GM21717 (cell line): ENCODE results near the gene CAVIN1.
"Not testable (repeated sequence)": the region's sequence is repeated elsewhere in the genome, so short reads cannot be mapped to it uniquely, and the experiment has no call there.

ENCODE experiments used
- ATAC-seq: cut with Tn5 transposase; IDR thresholded peaks from one replicate; pipeline ENCODE4 v1.9.1; 2021; ENCODE audit warnings: mild to moderate bottlenecking, moderate library complexity; ENCODE audit not compliant: unreplicated experiment

Gene CAVIN1

GRCh38 chr17:42436391-42436790 lies 13.3 kb upstream of the CAVIN1 start:
- ATAC-seq = no peak

- no peak for ATAC-seq
These were observed 8.7 kb upstream of the CAVIN1 start for GRCh38 chr17:42431758-42432161.

- no peak for ATAC-seq
These were observed 6.8 kb upstream of the CAVIN1 start for GRCh38 chr17:42429726-42430447.

- no peak for ATAC-seq
These were observed 5.3 kb upstream of the CAVIN1 start for GRCh38 chr17:42428141-42428944.

DNA sequence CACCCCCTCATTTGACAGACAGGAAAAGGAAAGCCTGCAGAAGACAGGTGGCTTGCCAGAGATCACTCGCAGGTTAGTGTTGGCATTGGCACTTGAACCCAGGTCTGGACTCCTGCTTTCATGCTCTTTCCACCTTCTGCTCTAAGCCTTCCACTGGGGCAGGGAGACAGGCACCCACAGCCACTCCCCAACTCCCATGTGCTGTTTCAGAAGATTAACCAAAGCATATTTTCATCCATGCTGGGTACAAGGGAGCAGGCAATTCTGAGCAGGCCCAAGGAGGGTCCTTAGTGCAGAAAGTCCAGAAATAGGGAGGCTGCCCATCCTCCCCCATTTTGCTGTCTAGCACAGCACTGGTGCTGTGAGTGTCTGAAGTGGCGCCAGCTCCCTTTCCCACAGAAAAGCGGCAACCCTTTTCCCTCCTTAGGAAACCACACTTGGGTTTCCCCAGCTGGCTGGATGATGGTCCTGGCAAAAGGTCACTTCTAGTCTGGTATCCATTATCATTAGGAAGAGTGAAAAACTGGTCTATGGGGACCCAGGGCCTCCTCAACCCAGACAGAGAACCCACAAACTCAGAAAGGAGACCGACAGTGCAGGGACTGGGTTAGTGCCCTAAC lies 2.0 kb upstream of the CAVIN1 start:
- ATAC-seq = no peak

- ATAC-seq = no peak
These were observed 710 bp upstream of the CAVIN1 start for GRCh38 chr17:42423766-42424165.

GRCh38 chr17:42422412-42422957 lies 571 bp downstream of the CAVIN1 start:
- ATAC-seq = no peak

DNA sequence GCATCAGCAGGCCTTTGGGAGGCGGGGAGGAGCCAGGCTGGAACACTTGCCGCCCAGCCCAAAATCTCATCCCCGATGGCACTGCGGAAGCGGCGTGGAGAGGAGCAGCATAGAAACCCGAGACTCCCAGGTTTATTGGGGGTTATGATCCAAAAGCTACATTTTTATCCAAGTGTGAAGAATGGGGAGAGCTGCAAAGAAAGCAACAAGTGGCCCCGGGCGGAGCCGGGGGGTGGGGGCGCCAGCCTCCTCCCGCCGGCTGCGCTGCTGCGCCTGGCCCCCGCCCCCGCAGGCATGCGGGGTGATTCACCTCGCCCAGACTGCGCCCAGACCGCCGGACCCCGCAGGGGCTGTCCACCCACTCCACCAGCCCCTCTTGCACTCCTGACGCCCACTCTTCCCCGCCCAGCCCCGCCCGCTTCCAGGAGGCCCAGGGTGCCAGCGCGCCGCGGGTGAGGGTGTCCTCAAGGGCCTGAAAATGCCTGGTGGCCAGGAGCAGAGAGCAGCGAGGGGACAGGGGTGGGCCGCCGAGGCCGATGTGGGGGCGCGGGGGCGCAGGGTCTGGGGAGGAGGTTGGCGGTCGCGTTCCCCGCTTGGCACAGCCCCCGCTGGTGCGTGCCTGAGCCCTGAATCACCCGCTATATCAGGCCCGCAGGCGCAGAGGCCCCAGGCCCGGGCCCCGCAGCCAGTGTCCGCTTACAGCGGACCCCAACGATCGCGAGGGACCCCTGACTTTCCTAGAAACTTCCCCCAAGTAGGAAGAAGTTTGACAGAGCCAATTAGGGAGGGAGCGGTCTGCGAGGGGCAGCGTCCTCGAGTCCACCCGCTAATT lies 1.3 kb downstream of the CAVIN1 start:
- no peak for ATAC-seq

DNA sequence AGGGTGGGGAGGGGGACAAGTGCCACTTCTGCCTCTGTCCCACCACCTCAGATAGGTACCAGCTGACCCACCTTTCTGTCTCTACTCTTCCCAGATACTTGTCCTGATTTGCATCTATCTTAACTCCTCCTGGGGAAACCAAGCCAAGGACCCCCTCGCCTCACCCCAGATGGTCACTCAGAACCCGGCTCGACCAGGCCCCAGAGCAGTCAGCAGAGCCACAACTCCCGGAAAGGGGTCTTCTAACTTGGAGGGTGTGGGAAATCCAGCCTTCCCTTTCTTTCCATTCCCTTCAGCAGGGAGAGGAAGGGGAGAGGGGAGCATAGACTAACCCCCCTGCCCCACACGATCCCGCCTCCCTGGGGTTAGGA lies 1.9 kb downstream of the CAVIN1 start:
- no peak for ATAC-seq

GRCh38 chr17:42417981-42418380 lies 5.1 kb downstream of the CAVIN1 start:
- not testable (repeated sequence) for ATAC-seq

DNA sequence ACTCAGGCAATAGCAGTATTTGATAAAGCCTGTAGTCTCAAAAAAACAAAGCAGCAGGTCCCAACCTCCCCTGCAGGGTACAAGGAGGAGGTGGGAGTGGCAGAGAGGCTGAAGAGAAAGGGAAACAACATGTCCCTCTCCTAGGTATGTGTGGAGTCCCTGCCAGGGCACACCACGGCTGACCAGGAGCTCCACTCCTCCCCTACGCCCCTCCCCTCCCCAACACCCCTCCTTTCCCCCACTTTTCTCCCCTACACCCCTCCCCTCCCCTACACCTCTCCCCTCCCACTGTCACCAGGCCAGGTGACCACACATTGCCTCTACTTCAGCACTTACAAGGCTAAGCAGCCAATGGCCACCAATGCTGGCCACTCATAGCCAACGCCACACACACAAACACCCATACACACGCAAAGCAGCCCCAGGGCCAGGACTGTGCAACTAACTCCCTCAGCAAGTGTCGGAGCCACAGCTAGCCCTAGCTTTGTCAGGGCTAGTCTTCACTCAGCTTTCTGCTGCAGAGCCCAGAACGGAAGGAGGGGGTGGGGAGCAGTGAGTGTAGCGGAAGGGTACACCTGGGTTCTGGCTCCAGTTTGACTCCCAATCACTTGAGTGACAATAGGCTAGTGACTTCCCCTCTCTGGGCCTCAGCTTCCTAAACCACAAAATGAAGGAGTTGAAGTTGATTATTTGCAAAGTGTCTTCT lies 8.2 kb downstream of the CAVIN1 start:
- ATAC-seq = no peak

DNA sequence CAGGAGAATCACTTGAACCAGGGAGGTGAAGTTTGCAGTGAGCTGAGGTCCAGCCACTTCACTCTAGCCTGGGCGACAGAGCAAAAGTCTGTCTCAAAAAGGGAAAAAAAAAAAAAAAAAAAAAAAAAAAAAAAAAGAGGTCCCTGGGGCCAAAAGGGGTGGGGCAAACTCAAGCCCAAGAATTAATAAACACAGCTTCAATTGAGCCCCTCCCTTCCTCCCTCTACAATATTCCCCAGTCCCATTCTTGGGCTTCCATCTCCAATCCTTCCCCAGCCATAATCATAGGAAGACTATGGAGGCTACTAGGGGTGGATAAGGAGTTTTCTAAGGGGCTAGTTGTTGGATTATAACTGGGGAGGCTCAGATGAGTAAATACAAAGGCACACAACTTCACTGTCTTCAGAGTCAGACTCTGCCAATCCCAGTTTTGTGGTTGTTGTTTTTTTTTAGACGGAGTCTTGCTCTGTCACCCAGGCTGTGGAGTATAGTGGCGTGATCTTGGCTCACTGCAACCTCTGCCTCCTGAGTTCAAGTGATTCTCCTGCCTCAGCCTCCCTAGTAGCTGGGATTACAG lies 9.5 kb downstream of the CAVIN1 start:
- ATAC-seq = no peak

DNA sequence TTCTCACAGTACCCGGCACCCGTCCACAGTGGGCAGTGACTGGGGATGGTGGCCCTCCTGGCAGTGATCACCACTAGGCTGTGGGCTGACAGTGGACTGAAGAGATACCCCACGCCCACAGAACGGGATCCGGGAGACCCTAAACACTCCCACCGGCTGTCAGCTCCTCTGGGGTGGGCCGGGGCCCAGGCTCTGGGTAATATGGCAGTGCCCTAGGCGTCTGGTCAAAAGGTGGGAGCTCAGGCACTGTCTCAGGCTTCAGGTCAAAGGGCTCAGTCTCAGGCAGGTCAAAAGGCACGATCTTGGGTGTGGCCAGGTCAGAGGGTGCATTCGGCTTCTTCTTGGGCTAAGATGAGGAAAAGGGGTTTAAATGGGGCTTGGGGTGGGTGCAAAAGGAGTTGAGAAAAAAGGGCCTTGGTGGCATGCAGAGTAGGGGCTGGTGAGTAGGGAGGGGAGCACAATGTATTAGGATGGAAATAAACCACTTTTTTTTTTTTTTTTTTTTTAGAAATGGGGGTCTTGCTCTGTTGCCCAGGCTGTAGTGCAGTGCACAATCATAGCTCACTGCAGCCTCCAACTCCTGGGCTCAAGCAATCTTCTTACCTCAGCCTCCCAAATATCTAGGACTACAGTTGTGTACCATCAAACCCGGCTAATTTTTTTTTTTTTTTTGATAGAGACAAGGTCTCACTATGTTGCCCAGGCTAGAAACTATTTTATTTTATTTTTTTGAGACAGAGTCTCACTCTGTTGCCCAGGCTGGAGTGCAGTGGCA lies 11.0 kb downstream of the CAVIN1 start:
- no peak for ATAC-seq

DNA sequence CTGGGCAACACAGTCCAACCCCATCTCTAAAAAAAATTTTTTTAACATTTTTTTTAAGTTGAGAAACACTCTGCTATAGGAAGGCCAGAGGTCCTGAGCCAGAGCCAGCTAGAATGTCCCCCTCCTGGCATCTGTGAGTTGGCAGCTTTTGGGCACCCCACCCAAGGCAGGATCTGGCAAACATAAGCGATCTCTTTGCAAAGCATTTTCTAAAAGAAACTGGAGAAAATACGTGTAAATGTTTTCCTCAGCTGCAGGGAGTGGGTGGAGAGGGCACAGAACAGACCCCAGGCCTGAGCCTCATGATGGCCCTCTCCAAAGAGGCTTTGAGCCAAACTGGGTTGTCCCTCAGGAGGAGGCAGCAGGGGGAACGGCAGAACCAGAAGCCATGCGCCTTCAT lies 11.7 kb downstream of the CAVIN1 start:
- ATAC-seq = no peak

DNA sequence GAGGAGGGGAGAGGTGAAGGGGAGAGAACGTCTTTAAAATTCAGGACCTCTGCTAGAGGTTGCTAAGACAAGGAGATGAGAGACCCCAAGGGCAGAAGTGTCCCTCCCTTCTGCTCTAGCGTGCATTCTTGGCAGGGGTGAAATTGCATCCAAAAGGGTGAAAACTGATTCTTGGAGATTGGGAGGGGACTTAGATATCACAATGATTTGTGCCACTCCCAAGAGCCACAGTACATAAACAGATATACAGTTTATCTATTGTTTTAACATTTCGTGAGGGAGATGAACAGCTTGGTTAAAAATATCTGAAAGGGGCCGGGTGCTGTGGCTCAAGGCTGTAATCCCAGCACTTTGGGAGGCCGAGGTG lies 12.8 kb downstream of the CAVIN1 start:
- ATAC-seq = no peak

GRCh38 chr17:42409523-42410318 lies 13.3 kb downstream of the CAVIN1 start:
- ATAC-seq = no peak

DNA sequence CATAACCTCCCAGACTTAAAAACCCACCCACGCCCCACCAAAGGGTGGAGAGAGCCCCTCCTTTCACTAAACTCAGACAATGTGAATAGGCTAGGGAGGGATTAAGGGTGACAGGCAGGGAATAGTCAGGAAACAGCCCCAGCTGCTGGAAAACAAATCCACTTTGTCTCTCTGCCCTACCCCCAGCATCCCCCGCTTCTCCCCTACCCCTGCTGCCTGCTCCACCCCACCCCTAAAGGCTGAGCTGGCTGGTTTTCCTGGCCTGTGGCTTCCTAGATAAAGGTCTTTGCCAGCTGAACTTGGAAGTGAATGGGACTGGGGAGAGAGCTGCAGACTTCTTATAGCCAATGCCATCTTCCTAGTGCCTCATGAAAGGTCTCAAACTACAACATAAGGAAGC lies 15.0 kb downstream of the CAVIN1 start:
- ATAC-seq = no peak

DNA sequence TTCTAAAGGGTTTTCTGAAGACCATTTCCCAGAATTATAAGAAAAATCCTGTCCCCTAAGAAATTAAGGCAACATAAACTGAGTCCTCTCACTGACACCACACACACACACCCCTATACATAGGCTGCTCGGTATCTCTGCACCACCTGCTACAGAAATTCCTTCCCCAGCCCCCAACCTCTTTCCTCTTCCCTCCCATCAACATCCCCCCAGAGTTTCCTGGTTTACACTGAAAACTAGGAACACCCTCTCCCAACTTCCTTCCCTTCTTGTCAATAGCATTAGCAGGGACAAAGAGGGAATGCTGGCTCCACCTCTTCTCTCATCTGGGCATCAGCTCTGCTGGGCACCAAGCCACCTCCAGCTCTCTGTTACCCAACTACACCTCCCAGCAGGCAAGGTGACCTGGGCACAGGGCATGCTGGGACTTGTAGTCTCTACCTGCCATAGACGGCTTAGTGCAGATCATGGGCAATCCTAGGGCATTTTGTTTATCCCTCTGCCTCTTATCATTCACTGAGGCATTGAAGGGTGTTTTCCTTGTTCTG lies 15.7 kb downstream of the CAVIN1 start:
- no peak for ATAC-seq
